GM11168 (cell line): ENCODE data around the gene TRMT1L.
"Not testable (repeated sequence)": the region's sequence is repeated elsewhere in the genome, so short reads cannot be mapped to it uniquely, and the experiment has no call there.

ENCODE experiments used
- in situ Hi-C: fragments of 300-500 bp; cut with MboI; formaldehyde crosslinking; loops from one replicate; pipeline ENCODE4 v1.12.0; 2022; ENCODE audit warnings: low sequenced_read_pairs; ENCODE audit not compliant: unreplicated experiment

The TRMT1L gene, protein sequence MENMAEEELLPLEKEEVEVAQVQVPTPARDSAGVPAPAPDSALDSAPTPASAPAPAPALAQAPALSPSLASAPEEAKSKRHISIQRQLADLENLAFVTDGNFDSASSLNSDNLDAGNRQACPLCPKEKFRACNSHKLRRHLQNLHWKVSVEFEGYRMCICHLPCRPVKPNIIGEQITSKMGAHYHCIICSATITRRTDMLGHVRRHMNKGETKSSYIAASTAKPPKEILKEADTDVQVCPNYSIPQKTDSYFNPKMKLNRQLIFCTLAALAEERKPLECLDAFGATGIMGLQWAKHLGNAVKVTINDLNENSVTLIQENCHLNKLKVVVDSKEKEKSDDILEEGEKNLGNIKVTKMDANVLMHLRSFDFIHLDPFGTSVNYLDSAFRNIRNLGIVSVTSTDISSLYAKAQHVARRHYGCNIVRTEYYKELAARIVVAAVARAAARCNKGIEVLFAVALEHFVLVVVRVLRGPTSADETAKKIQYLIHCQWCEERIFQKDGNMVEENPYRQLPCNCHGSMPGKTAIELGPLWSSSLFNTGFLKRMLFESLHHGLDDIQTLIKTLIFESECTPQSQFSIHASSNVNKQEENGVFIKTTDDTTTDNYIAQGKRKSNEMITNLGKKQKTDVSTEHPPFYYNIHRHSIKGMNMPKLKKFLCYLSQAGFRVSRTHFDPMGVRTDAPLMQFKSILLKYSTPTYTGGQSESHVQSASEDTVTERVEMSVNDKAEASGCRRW

DNA sequence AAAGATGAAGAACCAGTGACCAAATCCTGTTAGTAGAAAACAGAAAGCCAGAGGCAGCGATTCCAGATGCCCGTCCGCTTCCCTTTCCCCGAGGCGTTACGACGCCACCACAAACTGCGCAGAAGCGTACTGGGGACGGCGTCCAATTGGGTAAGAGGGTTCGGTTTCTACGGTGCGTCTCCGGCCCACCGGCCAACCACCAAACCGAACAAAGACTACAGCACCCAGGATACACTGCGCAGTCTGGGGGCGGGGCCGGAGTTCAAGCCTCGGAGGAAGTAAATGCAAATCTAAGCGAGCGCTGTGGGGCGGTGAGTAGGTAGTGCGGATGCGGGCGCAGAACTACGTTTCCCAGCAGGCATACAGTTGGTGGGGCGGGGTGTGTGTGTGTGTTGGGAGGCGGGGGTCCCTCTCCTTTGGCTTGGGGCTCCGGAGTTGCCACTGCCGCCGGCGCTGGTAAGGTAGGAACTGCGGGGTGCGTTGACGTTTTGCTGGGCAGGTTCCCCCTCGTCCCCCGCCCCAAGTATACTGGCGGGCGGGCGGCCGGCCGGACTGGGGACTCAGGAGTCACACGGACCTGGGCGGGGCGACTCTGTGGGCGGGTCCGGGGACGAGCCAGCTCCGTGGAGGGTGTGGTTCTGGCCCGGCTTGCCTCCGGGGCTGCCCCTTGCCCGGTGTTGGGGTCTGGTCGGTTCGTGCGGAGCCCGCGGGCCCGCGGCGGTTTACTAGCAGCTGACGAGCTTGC lies at the start of gene TRMT1L, which contains the start of gene SWT1:
Gene TRMT1L (minus strand): TSS at position 100 of the 745 bp plus-strand sequence. CDS start 241 bp downstream, outside the sequence.
Gene SWT1 (plus strand): TSS at position 314 of the 745 bp plus-strand sequence. CDS start 3,675 bp downstream, outside the sequence.
- in situ Hi-C loops = no loop called here

DNA sequence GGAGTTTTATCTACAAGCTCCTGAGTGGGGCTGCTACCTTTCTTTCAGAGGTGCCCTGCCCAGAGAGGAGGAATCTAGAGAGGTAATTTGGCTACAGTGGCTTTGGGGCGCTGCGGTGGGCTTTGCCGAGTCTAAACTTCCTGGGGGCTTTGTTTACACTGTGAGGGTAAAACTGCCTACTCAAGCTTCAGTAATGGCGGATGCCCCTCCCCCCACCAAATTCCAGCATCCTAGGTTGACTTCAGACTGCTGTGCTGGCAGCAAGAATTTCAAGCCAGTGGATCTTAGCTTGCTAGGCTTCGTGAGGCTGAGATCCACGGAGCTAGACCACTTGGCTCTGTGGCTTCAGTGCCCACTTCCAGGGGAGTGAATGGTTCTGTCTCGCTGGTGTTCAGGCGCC lies 44.1 kb upstream of the TRMT1L start:
- in situ Hi-C loops = no loop called here

DNA sequence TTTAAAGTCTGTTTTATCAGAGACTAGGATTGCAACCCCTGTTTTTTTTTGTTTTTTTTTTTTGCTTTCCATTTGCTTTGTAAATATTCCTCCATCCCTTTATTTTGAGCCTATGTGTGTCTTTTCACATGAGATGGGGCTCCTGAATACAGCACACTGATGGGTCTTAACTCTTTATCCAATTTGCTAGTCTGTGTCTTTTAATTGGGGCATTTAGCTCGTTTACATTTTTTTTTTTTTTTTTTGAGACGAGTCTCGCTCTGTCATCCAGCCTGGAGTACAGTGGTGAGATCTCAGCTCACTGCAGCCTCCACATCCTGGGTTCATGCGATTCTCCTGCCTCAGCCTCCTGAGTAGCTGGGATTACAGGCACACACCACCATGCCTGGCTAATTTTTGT lies 42.0 kb upstream of the TRMT1L start:
- in situ Hi-C loops = not testable (repeated sequence)

DNA sequence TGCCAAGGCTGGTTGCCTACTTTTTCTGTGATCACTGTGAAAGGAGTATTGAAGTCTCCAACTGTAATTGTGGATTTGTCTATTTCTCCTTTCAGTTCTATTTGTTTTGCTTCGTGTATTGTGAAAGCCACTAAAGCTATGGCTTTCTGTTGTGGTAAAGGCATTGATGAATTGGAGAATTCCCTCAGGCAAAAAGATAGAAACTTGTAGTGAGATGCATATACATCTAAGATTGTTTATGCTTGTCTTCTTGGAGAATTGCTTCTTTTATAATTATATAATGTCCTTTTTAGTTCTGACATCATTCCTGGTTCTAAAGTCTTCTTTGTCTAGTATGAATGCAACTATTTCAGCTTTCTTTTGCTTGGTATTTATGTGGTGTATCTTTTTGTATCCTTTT lies 37.0 kb upstream of the TRMT1L start:
- in situ Hi-C loops = no loop called here

DNA sequence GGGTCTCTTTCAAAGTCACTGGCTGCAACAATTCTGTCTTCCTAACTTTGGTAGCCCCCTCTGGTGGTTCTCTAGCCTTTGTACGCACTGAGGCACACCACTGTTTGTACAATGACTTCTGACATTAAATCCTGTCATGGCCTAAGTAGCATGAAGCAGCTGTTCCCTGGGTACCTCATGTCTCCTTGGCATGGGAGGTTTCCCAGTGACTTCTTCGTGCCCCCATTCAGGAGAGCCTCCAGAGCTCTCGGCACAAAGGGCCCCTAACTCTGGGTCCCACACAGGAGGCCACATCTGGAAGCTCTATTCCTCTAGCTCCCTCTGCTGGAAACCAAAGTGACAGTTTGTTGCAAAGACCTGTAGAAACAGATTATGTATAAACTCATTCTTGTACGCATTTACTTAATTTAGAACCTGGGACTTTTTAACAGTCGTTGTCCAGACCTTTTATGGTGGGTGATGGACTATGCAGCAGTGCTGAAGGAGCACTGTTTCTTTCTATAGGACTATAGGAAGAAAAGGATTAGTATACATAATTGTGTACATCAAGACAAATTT lies 13.6 kb upstream of the TRMT1L start:
- in situ Hi-C loops = no loop called here

DNA sequence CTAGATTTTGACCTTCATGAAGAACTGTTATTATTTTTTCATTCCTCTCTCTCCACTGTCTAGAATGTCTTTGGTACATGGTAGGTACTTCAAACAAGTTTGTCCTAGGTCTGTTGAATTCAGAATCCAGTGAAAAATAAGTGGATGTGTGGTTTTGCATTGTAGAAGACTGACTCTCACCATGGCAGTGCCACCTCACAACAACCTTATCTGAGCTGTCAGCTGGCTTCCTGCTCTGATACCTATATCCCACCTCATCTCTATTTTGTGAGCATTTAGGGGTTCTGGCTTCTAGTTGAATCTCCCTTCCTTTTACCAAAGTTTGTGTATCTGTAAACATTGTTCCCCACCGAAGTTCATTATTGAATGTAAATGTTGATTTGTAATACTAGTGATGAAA lies 9.4 kb upstream of the TRMT1L start:
- in situ Hi-C loops = no loop called here

DNA sequence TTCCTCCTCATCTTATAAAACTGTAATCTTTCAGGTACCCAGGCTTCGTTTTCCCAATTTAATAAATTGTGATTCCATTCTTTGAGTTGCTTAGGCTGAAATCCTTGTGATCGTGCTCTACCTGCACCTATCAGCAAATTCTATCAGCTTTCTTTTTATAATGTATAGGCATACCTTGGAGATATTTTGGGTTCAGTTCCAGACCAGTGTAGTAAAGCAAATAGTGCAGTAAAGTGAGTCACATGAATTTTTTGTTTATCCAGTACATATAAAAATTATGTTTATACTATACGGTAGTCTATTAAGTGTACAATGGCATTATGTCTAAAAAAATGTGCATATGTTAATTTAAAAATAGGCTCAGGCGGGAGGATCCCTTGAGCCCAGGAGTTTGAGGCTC lies 5.7 kb upstream of the TRMT1L start:
- in situ Hi-C loops = no loop called here

DNA sequence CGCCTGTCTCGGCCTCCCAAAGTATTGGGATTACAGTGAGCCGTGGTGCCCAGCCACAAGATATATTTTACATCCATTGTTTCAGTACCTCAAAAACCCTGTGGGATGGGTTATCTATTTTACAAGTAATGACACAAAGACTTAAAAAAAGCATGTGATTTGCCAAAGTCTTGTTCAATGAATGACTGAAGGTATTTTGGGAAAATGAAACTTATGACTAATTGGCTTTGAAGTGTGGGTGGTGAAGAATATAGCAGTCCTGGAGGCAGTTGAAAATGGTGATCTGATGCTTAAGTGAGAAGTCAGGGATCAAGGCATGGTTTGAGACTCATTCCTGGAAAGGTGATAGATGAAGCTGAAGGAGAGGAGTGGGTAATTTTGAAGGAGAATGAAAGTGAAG lies 3.2 kb upstream of the TRMT1L start:
- in situ Hi-C loops = no loop called here

DNA sequence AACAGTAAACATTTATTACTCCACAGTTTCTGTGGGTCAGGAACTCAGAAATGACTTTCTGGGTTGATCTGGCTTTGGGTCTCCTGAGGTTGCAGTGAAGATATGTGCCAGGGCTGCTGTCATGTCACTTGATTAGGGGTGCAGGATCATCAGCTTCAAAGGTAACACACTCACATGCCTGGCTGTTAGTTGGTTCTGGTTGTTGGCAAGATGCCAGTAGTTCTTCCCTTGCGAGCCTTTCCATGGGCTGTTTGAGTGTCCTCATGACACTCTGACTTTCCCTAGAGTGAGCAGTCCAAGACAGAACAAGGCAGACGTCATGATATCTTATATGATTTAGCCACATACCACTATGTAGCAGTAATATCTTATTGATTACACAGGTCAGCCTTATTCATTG lies 2.0 kb upstream of the TRMT1L start:
- in situ Hi-C loops = no loop called here

DNA sequence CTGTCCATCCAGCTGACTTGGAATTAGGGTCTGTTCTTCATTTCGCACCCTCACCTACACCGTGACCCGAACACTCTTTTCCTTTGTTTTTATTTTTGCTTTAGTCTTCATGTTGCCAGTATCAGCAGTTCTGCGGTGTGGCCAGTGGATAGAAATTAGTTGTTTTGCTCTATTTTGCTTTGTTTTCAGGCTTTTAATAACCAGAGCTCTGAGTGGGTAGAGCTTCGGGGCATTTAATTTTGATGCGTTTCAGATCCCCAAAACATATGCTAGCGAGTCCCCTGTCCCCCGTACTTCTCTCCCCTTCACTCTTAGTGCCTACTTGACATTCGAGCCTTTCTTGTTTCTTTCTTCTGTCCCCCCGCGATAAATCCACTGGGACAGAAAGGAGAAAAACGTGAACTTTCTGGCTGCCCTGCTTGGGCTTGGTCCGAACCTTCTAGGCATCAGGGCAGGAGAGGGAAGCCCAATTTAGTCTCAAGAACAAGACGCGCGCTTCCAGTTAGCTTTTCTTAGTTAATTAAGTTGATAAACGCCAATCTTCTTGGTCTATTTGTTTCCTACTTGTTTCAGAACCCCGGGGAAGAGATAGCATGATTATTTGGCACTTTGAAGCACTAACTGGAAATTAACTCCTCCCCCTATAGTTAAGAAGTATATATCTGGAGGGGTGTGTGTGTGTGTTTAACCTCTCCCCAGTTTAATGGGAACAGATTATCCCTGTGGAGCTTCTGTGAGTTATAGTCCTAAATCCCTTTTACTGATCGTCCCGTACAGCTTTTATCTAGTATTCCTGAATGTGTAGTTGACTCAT lies 1.1 kb upstream of the TRMT1L start:
- in situ Hi-C loops = no loop called here

DNA sequence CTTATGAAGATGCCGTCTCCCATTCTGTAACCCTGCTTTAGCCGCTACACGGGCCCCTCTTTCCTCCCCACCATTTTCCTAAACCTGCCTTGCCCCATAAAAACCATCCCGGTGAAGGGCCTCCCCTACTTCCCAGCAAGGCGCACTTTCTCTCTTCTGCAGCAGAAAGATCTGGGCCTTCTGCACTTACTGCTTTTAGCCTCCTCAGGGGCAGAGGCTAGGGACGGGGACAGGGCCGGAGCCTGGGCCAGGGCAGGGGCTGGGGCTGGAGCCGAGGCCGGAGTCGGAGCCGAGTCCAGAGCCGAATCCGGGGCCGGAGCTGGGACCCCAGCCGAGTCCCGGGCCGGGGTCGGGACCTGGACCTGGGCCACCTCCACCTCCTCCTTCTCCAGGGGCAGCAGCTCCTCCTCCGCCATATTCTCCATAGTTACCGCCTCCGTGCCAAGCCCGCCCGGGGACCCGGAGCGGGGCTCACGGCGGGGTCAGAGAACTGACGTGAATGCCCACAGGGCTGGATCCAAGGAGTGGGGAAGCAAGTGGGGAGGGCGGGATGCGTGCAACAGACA lies 382 bp downstream of the TRMT1L start:
- in situ Hi-C loops = no loop called here

DNA sequence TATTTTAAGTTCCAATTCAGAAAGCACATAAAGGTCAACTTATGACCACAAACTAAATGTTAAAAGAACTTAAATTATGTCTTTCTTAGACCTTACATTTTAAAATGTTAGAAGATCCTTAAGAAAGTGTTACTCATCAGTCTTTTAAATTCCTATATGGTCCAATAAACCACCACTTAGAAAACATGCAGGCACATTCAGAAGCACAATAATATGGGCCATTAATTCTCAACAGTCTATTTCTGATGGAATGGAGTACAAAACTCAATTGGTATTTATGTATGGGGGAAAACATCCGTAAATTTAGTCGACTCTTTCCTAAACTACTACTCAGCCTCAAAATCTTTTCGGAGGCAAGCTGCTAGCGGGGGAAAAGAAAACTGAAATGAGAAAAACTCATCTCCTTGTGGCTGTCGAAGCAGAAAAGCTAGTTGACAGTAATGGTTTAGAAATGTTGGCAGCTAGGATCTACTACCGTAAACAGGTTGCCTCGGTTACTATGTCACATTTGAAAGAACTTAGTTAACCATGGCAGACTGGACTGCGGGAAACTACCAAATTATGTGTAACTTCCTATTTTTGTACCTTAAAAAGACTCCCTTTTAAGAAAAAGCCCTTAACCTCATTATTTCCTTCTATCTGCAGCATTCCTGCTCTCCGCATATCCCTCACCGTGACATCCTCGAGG lies 1.0 kb downstream of the TRMT1L start:
- in situ Hi-C loops = no loop called here

DNA sequence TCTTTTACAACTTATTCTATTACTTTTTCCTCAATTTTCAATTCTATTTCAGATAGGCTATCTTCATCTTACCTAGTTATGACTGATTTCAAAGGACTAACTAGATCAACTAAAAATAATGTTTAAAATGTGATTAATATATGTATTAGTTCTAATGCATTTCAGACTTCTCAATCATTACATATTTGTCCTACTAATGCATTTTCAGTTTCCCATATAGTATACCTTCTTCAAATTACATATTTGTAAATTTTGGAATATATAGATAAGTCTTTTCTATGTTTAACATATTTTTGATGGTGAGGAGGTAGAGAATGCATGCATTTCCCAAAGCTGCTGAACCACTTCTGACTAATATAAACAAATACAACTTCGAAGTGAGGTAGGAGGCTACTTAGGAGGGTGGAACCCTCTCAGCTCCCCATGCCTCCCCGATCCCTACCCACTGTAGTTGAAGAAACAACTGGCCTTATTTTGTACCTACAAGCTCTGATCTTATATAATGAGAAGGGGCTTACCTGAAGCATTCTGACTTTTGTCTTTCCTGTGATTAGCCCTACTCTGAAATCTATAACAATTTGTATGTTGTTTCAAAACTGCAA lies 1.7 kb downstream of the TRMT1L start:
- in situ Hi-C loops = no loop called here

DNA sequence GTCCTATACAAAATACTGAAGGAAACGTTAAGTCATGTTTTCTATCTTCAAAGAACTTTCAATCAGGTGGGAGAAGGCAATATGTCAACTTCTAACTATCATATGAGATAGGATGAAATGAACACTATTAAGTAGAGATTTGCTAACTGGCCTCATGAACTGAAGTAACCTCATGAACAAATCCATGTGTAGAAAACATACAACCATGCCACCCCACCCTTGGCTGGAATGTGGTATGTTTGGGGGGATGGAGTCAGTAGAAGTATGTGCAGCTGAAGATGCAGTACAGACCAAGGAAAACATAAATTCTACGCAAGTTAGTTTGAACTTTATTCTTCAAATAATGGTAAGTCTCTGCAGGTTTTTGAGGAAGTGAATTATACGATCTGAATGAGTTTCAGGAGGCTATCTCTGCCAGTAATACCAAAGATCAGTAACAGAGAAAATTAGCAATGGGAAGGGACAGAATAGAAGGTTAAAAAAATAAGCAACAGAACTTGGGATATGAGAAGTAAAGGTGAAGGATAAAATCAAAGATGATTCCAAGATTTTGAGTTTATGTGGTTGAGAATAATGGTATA lies 4.5 kb downstream of the TRMT1L start:
- in situ Hi-C loops = no loop called here

DNA sequence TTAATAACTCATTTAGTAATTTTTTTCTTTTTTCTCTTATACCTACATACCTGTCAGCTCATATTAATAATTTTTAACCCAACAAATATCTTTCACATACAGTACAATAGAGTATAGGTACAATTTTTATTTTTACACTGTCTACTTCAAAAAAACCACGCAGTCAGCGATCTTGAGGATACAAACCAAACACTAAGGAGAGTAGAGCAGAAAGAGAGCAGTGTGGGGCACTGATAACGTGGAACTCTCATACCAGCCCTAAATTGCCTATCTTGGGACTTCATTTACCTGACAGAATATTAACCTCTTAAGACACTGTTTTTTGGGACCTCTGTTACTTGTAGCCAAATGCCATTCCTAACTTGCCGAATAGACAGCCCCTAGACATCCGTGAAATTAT lies 5.5 kb downstream of the TRMT1L start:
- in situ Hi-C loops = no loop called here

DNA sequence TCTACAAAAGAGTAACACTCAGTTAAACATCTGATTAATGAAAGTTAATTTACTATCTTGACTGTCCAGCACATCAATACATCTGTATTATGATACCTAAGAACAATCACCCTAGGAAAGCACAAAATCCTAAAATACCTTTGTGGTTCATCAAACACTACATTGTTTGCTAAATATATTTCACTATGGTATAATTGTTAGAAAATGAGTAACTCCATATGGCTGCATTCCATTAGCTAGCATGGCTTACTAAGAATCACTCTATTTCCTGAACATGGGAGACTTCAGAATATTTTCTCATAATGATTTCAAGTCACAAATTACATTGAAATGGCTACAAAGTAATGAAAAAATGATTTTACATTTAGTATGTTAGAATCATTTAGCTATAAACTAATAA lies 12.5 kb downstream of the TRMT1L start:
- in situ Hi-C loops = no loop called here

DNA sequence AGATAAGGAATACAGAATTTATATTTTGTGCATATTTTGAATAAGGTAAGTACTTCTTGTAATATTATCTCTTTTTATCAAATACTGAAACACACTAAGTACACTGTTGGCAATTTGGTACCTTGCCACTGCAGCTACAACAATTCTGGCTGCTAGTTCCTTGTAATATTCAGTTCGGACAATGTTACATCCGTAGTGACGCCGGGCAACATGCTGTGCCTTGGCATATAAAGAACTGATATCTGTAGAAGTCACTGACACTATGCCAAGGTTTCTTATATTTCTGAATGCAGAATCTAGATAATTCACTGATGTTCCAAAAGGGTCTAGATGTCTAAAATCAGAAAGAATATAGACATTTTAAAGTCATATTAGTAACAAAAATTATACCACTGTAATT lies 17.5 kb downstream of the TRMT1L start:
- in situ Hi-C loops = no loop called here

DNA sequence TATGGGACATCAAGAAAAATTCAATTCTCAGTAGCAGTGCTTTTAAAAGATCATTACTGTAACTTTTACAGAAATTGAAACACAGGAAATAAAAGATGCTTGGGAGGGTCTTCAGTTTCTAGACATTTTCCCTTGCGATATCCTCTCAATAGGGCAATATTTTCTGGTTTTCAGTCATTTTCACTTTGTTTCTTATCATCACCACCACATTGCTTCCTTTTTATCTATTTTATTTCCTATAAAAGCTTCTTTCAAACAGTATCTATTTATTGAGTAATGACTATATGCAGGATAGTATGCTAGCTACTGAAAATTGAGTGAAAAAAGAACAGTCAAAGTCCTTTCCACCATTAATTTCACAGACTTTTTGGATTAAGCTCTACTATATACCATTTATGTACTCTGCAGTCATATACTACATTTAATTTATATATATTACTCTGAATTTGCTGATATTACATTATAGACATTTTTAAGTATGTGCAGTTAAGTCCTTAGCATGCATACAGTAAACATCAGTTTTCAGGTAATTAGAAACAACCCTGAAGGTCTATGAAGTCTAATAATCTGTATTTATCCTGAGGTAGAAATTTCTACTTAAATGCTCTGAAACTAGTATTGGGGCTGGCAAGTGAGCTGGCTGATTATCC lies 18.7 kb downstream of the TRMT1L start:
- in situ Hi-C loops = no loop called here
